Measurements from ENCODE around the gene GNG13. TPM values are rescaled to one million over a fixed set of nuclear protein-coding genes. Genes with fewer than 3 reads are reported as not detected.

Gene GNG13
- total RNA-seq, 4 donors from 2014 or later: not detected

- 75% methylated on average over 4 of the region's 13 CpGs; no CpG with 5 or more reads in 1 of the 2 donors for WGBS, 2 donors
- no peak for DNase-seq (ENCODE audit: low spot score in 2 of 2)
- H3K4me3 ChIP-seq (ENCODE audit: low read depth, poor library complexity, severe bottlenecking): no peak overlapping the region
- intact Hi-C loops (cut with DNase I; ENCODE audit: low total_unique reads): no loop called here
- TF ChIP-seq POLR2A (IDR thresholded peaks at IDR 0.05) (no peak), CTCF (IDR thresholded peaks at IDR 0.05) (no peak)
These were observed 30.1 kb downstream of the GNG13 start for GRCh38 chr16:770411-770810.

- WGBS, 2 donors: 72 to 76% methylated on average over 15 to 19 of the region's 19 CpGs
- TF ChIP-seq POLR2A (IDR thresholded peaks at IDR 0.05): no peak
- no peak for TF ChIP-seq CTCF (IDR thresholded peaks at IDR 0.05)
- H3K4me3 ChIP-seq (ENCODE audit: low read depth, poor library complexity, severe bottlenecking): no peak overlapping the region
- intact Hi-C loops (cut with DNase I; ENCODE audit: low total_unique reads): no loop called here
- DNase-seq (ENCODE audit: low spot score in 2 of 2): no peak
These were observed 30.6 kb downstream of the GNG13 start for GRCh38 chr16:769934-770333.

- 73 to 85% methylated on average over 6 to 9 of the region's 20 CpGs for WGBS, 2 donors
- H3K4me3 ChIP-seq (ENCODE audit: low read depth, poor library complexity, severe bottlenecking): no peak overlapping the region
- TF ChIP-seq POLR2A (IDR thresholded peaks at IDR 0.05) (no peak), CTCF (IDR thresholded peaks at IDR 0.05) (no peak)
- intact Hi-C loops (cut with DNase I; ENCODE audit: low total_unique reads): no loop called here
- no peak for DNase-seq (ENCODE audit: low spot score in 2 of 2)
These were observed 31.2 kb downstream of the GNG13 start for GRCh38 chr16:769184-769784.

- H3K4me3 ChIP-seq (ENCODE audit: low read depth, poor library complexity, severe bottlenecking): no peak overlapping the region
- 39 to 51% methylated on average over 16 to 17 of the region's 21 CpGs for WGBS, 2 donors
- intact Hi-C loops (cut with DNase I; ENCODE audit: low total_unique reads): no loop called here
- TF ChIP-seq POLR2A (IDR thresholded peaks at IDR 0.05) (no peak), CTCF (IDR thresholded peaks at IDR 0.05) (no peak)
- no peak for DNase-seq (ENCODE audit: low spot score in 2 of 2)
These were observed 32.1 kb downstream of the GNG13 start for GRCh38 chr16:768428-768827.

- TF ChIP-seq POLR2A (IDR thresholded peaks at IDR 0.05) (no peak), CTCF (IDR thresholded peaks at IDR 0.05) (no peak)
- intact Hi-C loops (cut with DNase I; ENCODE audit: low total_unique reads): no loop called here
- WGBS, 2 donors: 50 to 59% methylated on average over 9 to 11 of the region's 38 CpGs
- DNase-seq (ENCODE audit: low spot score in 2 of 2): no peak
- H3K4me3 ChIP-seq (ENCODE audit: low read depth, poor library complexity, severe bottlenecking): no peak overlapping the region
These were observed 32.7 kb downstream of the GNG13 start for GRCh38 chr16:767743-768235.

Measured in lower leg skin (tissue), 4 donors.